WTC11 (cell line): ENCODE measurements around the gene KLHL22. TPM values are rescaled to one million over a fixed set of nuclear protein-coding genes. Genes with fewer than 3 reads are reported as not detected.

Experiments used
- ATAC-seq: fragments of 200-7000 bp; cut with Tn5 transposase; 2 replicates; pipeline ENCODE4 v1.10.0; 2021; ENCODE audit warnings: mild to moderate bottlenecking, moderate library complexity
- CTCF ChIA-PET: fragments of 300-600 bp; sonication (Branson Sonifier 250); formaldehyde crosslinking; loops from one replicate; lab custom pipeline; 2021; ENCODE audit warnings: antibody characterized with exemption; lab: Charles Lee
- POLR2A ChIA-PET: fragments of 350-600 bp; sonication (Branson Sonifier 250); formaldehyde crosslinking; loops from one replicate; lab custom pipeline; 2021; ENCODE audit warnings: antibody characterized with exemption; lab: Charles Lee
- DNase-seq: peaks from one replicate; pipeline ENCODE4 v3.0.0; 2021; ENCODE audit warnings: low spot score
- H3K27ac Mint-ChIP-seq: 2 replicates; pipeline ENCODE4 v1.8.0; 2021; ENCODE audit warnings: mixed read lengths
- H3K27me3 Mint-ChIP-seq: 2 replicates; pipeline ENCODE4 v1.8.0; 2021; ENCODE audit warnings: low read depth, mild to moderate bottlenecking, moderate library complexity, mixed read lengths
- H3K36me3 Mint-ChIP-seq: 2 replicates; pipeline ENCODE4 v1.8.0; 2021; ENCODE audit warnings: mixed read lengths
- H3K4me1 Mint-ChIP-seq: 2 replicates; pipeline ENCODE4 v1.8.0; 2022; ENCODE audit warnings: mixed read lengths
- H3K4me3 Mint-ChIP-seq: 2 replicates; pipeline ENCODE4 v1.8.0; 2021; ENCODE audit warnings: mild to moderate bottlenecking, moderate library complexity, mixed read lengths
- H3K9me3 Mint-ChIP-seq: 2 replicates; pipeline ENCODE4 v1.8.0; 2021; ENCODE audit warnings: mixed read lengths
- ATF1 ChIP-seq: sonication (generic); formaldehyde crosslinking; IDR thresholded peaks from 2 replicates; pipeline ENCODE4 v1.8.1; 2023; ENCODE audit warnings: mild to moderate bottlenecking, moderate library complexity, missing genetic modification reagents
- CBFB ChIP-seq: sonication (generic); formaldehyde crosslinking; IDR thresholded peaks from 2 replicates; pipeline ENCODE4 v1.8.1; 2022; ENCODE audit warnings: mild to moderate bottlenecking, low read depth, missing genetic modification reagents
- CREB1 ChIP-seq: sonication (generic); formaldehyde crosslinking; IDR thresholded peaks from 2 replicates; pipeline ENCODE4 v1.8.0; 2023; ENCODE audit warnings: mild to moderate bottlenecking, missing genetic modification reagents
- EMX1 ChIP-seq: fragments of 250-450 bp; sonication (Bioruptor Pico); IDR thresholded peaks from 2 replicates; pipeline ENCODE4 v1.8.0; 2021; ENCODE audit warnings: mild to moderate bottlenecking
- ETV6 ChIP-seq: sonication (generic); formaldehyde crosslinking; IDR thresholded peaks from 2 replicates; pipeline ENCODE4 v1.8.1; 2022; ENCODE audit warnings: mild to moderate bottlenecking, missing genetic modification reagents
- FOXP1 ChIP-seq: sonication (generic); formaldehyde crosslinking; IDR thresholded peaks from 2 replicates; pipeline ENCODE4 v1.8.0; 2022; ENCODE audit warnings: missing genetic modification reagents, mild to moderate bottlenecking, moderate library complexity, borderline replicate concordance
- GRHL2 ChIP-seq: fragments of 250-450 bp; sonication (Bioruptor Pico); IDR thresholded peaks from 2 replicates; pipeline ENCODE4 v1.8.0; 2022; ENCODE audit warnings: mild to moderate bottlenecking, moderate library complexity; ENCODE audit not compliant: insufficient replicate concordance, severe bottlenecking
- JUN ChIP-seq: sonication (generic); formaldehyde crosslinking; IDR thresholded peaks from 2 replicates; pipeline ENCODE4 v1.8.0; 2023; ENCODE audit warnings: mild to moderate bottlenecking, missing genetic modification reagents
- MXD4 ChIP-seq: fragments of 250-450 bp; sonication (Bioruptor Pico); IDR thresholded peaks from 2 replicates; pipeline ENCODE4 v1.8.0; 2021; ENCODE audit warnings: mild to moderate bottlenecking, moderate library complexity, borderline replicate concordance
- MYBL2 ChIP-seq: sonication (generic); formaldehyde crosslinking; IDR thresholded peaks from 2 replicates; pipeline ENCODE4 v1.8.1; 2023; ENCODE audit warnings: mild to moderate bottlenecking, moderate library complexity, missing genetic modification reagents
- NR2C2 ChIP-seq: sonication (generic); formaldehyde crosslinking; IDR thresholded peaks from 2 replicates; pipeline ENCODE4 v1.8.0; 2022; ENCODE audit warnings: mild to moderate bottlenecking, missing genetic modification reagents
- NR3C1 ChIP-seq: sonication (generic); formaldehyde crosslinking; conservative IDR thresholded peaks from 2 replicates; pipeline ENCODE4 v1.8.1; 2023; ENCODE audit warnings: low read depth, mild to moderate bottlenecking, missing genetic modification reagents
- PREB ChIP-seq: sonication (generic); formaldehyde crosslinking; IDR thresholded peaks from 2 replicates; pipeline ENCODE4 v1.8.1; 2022; ENCODE audit warnings: mild to moderate bottlenecking, missing genetic modification reagents, moderate library complexity, borderline replicate concordance
- SMAD4 ChIP-seq: sonication (generic); formaldehyde crosslinking; IDR thresholded peaks from 2 replicates; pipeline ENCODE4 v1.8.0; 2022; ENCODE audit warnings: mild to moderate bottlenecking, missing genetic modification reagents
- TEAD4 ChIP-seq: sonication (generic); formaldehyde crosslinking; IDR thresholded peaks from 2 replicates; pipeline ENCODE4 v1.8.0; 2022; ENCODE audit warnings: mild to moderate bottlenecking, missing genetic modification reagents
- ZNF219 ChIP-seq: sonication (generic); formaldehyde crosslinking; IDR thresholded peaks from 2 replicates; pipeline ENCODE4 v1.8.0; 2023; ENCODE audit warnings: missing genetic modification reagents, mild to moderate bottlenecking, borderline replicate concordance
- ZNF317 ChIP-seq: sonication (generic); formaldehyde crosslinking; IDR thresholded peaks from 2 replicates; pipeline ENCODE4 v1.8.1; 2023; ENCODE audit warnings: low read depth, mild to moderate bottlenecking, moderate library complexity, missing genetic modification reagents, borderline replicate concordance
- ZNF423 ChIP-seq: fragments of 250-450 bp; sonication (Bioruptor Pico); IDR thresholded peaks from 2 replicates; pipeline ENCODE4 v2.1.2; 2022; ENCODE audit warnings: mild to moderate bottlenecking, moderate library complexity
- ZNF671 ChIP-seq: fragments of 250-450 bp; sonication (Bioruptor Pico); IDR thresholded peaks from 2 replicates; pipeline ENCODE4 v1.8.0; 2021; ENCODE audit warnings: mild to moderate bottlenecking
- total RNA-seq: library from RNA; stranded (reverse); gene quantifications from 3 replicates; pipeline ENCODE4 v1.2.3, GENCODE V29; 2021
- TF ChIP-seq, protein P1 (sequence below): sonication (generic); formaldehyde crosslinking; IDR thresholded peaks from 2 replicates; pipeline ENCODE4 v1.8.1; 2023; ENCODE audit warnings: mild to moderate bottlenecking, missing genetic modification reagents, moderate library complexity
- TF ChIP-seq, protein P2 (sequence below): sonication (generic); formaldehyde crosslinking; IDR thresholded peaks from 2 replicates; pipeline ENCODE4 v1.8.1; 2023; ENCODE audit warnings: mild to moderate bottlenecking, missing genetic modification reagents
- TF ChIP-seq, protein P3 (sequence below): sonication (generic); formaldehyde crosslinking; IDR thresholded peaks from 2 replicates; pipeline ENCODE4 v1.8.0; 2023; ENCODE audit warnings: mild to moderate bottlenecking, missing genetic modification reagents
- TF ChIP-seq, protein P4 (sequence below): fragments of 250-450 bp; sonication (Bioruptor Pico); conservative IDR thresholded peaks from 2 replicates; pipeline ENCODE4 v1.9.0; 2021; ENCODE audit warnings: mild to moderate bottlenecking
- TF ChIP-seq, protein P5 (sequence below): fragments of 250-450 bp; sonication (Bioruptor Pico); IDR thresholded peaks from 2 replicates; pipeline ENCODE4 v1.9.0; 2021; ENCODE audit warnings: moderate library complexity, mild to moderate bottlenecking, inconsistent platforms, borderline replicate concordance

Gene KLHL22
- total RNA-seq, 1 experiment from 2014 or later, result 15.7 TPM

- TF ChIP-seq, protein P1, sequence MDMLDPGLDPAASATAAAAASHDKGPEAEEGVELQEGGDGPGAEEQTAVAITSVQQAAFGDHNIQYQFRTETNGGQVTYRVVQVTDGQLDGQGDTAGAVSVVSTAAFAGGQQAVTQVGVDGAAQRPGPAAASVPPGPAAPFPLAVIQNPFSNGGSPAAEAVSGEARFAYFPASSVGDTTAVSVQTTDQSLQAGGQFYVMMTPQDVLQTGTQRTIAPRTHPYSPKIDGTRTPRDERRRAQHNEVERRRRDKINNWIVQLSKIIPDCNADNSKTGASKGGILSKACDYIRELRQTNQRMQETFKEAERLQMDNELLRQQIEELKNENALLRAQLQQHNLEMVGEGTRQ (CRISPR knock-in tag), result no peak
- TF ChIP-seq, protein P2, sequence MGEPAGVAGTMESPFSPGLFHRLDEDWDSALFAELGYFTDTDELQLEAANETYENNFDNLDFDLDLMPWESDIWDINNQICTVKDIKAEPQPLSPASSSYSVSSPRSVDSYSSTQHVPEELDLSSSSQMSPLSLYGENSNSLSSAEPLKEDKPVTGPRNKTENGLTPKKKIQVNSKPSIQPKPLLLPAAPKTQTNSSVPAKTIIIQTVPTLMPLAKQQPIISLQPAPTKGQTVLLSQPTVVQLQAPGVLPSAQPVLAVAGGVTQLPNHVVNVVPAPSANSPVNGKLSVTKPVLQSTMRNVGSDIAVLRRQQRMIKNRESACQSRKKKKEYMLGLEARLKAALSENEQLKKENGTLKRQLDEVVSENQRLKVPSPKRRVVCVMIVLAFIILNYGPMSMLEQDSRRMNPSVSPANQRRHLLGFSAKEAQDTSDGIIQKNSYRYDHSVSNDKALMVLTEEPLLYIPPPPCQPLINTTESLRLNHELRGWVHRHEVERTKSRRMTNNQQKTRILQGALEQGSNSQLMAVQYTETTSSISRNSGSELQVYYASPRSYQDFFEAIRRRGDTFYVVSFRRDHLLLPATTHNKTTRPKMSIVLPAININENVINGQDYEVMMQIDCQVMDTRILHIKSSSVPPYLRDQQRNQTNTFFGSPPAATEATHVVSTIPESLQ (CRISPR knock-in tag), result no peak
- TF ChIP-seq MYBL2 (no peak), PREB (CRISPR knock-in tag) (no peak), ZNF671 (CRISPR knock-in tag) (no peak)
Observed at GRCh38 chr22:20520093-20520511, 24.5 kb upstream of the KLHL22 start (continued).

- Mint-ChIP-seq H3K4me3 (no peak overlapping the region), H3K9me3 (no peaks in the 10 kb centered on the region), H3K4me1 (peaks cover 17% of the 10 kb centered on the region), H3K27me3 (no peaks in the 10 kb centered on the region), H3K36me3 (peaks cover 8% of the 10 kb centered on the region), H3K27ac (no peak overlapping the region)
- CTCF ChIA-PET, result no interaction called here
- POLR2A ChIA-PET, result no interaction called here
- DNase-seq (no peak), ATAC-seq (no peak)
- TF ChIP-seq, protein P3, sequence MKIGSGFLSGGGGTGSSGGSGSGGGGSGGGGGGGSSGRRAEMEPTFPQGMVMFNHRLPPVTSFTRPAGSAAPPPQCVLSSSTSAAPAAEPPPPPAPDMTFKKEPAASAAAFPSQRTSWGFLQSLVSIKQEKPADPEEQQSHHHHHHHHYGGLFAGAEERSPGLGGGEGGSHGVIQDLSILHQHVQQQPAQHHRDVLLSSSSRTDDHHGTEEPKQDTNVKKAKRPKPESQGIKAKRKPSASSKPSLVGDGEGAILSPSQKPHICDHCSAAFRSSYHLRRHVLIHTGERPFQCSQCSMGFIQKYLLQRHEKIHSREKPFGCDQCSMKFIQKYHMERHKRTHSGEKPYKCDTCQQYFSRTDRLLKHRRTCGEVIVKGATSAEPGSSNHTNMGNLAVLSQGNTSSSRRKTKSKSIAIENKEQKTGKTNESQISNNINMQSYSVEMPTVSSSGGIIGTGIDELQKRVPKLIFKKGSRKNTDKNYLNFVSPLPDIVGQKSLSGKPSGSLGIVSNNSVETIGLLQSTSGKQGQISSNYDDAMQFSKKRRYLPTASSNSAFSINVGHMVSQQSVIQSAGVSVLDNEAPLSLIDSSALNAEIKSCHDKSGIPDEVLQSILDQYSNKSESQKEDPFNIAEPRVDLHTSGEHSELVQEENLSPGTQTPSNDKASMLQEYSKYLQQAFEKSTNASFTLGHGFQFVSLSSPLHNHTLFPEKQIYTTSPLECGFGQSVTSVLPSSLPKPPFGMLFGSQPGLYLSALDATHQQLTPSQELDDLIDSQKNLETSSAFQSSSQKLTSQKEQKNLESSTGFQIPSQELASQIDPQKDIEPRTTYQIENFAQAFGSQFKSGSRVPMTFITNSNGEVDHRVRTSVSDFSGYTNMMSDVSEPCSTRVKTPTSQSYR, result no peak
- TF ChIP-seq TEAD4 (CRISPR knock-in tag), result no peak
- no peak for TF ChIP-seq ATF1 (CRISPR knock-in tag)
- TF ChIP-seq ZNF423 (CRISPR knock-in tag), result no peak
- TF ChIP-seq GRHL2 (CRISPR knock-in tag), result no peak
- TF ChIP-seq ETV6 (CRISPR knock-in tag), result no peak
- no peak for TF ChIP-seq FOXP1 (CRISPR knock-in tag)
- TF ChIP-seq NR3C1, result no peak
- no peak for TF ChIP-seq EMX1
- TF ChIP-seq ZNF219 (CRISPR knock-in tag), result no peak
- TF ChIP-seq SMAD4, result no peak
- TF ChIP-seq ZNF317 (CRISPR knock-in tag), result no peak
- no peak for TF ChIP-seq NR2C2 (CRISPR knock-in tag)
- TF ChIP-seq, protein P4, sequence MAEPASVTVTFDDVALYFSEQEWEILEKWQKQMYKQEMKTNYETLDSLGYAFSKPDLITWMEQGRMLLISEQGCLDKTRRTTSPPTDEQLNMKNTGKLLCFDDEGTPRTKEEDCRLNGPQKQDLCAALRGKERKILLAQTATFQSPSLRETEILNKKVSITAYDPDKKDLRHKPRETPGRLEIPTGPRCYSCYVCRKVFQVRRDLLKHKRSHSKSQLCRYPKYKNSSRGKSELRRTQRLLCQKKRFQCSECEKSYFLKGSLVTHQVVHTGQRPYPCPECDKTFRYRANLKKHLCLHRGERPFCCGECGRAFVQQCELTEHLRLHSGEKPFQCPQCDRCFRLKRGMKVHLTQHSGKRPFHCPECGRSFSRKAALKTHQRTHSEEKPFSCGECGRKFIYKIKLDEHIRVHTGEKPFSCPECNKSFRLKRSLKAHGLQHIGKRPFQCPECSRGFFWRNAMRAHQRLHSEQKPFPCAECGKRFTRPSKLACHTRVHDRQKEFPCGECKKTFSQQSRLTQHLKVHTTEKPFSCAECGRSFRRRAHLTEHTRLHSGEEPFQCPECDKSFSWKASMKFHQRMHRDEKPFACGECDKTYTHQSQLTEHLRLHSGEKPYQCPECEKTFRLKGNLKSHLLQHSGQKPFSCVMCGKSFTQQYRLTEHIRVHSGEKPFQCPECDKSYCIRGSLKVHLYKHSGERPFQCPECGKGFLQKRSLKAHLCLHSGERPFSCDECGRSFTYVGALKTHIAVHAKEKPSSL (CRISPR knock-in tag), result no peak
- no peak for TF ChIP-seq CBFB
- TF ChIP-seq JUN (CRISPR knock-in tag), result no peak
- no peak for TF ChIP-seq CREB1
- no peak for TF ChIP-seq MXD4
- TF ChIP-seq, protein P5, sequence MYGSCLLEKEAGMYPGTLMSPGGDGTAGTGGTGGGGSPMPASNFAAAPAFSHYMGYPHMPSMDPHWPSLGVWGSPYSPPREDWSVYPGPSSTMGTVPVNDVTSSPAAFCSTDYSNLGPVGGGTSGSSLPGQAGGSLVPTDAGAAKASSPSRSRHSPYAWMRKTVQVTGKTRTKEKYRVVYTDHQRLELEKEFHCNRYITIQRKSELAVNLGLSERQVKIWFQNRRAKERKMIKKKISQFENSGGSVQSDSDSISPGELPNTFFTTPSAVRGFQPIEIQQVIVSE (CRISPR knock-in tag), result no peak
- TF ChIP-seq MYBL2, result no peak
Observed at GRCh38 chr22:20519558-20519957, 24.0 kb upstream of the KLHL22 start.
